Measurements from ENCODE around the gene ANKRD34C. TPM values are rescaled to one million over a fixed set of nuclear protein-coding genes. Genes with fewer than 3 reads are reported as not detected.

Gene ANKRD34C
- polyA plus RNA-seq, 2 of the 4 experiments (the other 2 are of a cell fraction): not detected

- H3K4me2 ChIP-seq: no peak overlapping the region
- WGBS (ENCODE audit: missing lambda C conversion rate): 2% methylated on average over 4 of the region's 4 CpGs
- TF ChIP-seq, protein P1, sequence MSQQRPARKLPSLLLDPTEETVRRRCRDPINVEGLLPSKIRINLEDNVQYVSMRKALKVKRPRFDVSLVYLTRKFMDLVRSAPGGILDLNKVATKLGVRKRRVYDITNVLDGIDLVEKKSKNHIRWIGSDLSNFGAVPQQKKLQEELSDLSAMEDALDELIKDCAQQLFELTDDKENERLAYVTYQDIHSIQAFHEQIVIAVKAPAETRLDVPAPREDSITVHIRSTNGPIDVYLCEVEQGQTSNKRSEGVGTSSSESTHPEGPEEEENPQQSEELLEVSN (IDR thresholded peaks at IDR 0.05; ENCODE audit: borderline replicate concordance, low read depth): no peak
- no peak for TF ChIP-seq EP300 (IDR thresholded peaks at IDR 0.05)
- no peak for TF ChIP-seq HOXA7 (CRISPR knock-in tag; IDR thresholded peaks at IDR 0.05)
- no peak for TF ChIP-seq ELK1 (IDR thresholded peaks at IDR 0.05; ENCODE audit: low read depth, low read length)
- no peaks in the 10 kb centered on the region for H3K9me3 ChIP-seq
- ChIA-PET POLR2A (no interaction called here), CTCF (no interaction called here)
- no peak for FAIRE-seq
- H3K4me3 ChIP-seq: no peak overlapping the region
- ATAC-seq: no peak
- peaks cover 9% of the 10 kb centered on the region for H3K4me1 ChIP-seq
- DNase-seq (ENCODE audit: low read depth in 1 of 2, low spot score in 1 of 2): no peak
- H3K27ac ChIP-seq: no peak overlapping the region
These were observed 24.7 kb downstream of the ANKRD34C start for GRCh38 chr15:79307251-79307650.

GRCh38 chr15:79308874-79309273 lies 26.4 kb downstream of the ANKRD34C start:
- CTCF ChIA-PET: interaction anchor here (0.6 to 3.0 kb wide), 4 partner anchors 12 to 692 kb away, joined by 3 to 11 read pairs (median 4); no protein-coding TSS in a partner anchor
- no peak for DNase-seq (ENCODE audit: low read depth in 1 of 2, low spot score in 1 of 2)
- no peak for ATAC-seq
- WGBS (ENCODE audit: missing lambda C conversion rate): 33% methylated on average over 2 of the region's 2 CpGs
- Histone ChIP-seq H3K9me3 (no peaks in the 10 kb centered on the region), H3K4me2 (no peak overlapping the region), H3K4me1 (peaks cover 16% of the 10 kb centered on the region), H3K4me3 (no peak overlapping the region), H3K27ac (no peak overlapping the region)
- POLR2A ChIA-PET: no interaction called here
- TF ChIP-seq CHD4 (IDR thresholded peaks at IDR 0.05; ENCODE audit: borderline replicate concordance) (no peak), KDM1A (IDR thresholded peaks at IDR 0.05; ENCODE audit: low read depth) (no peak), MAZ (IDR thresholded peaks at IDR 0.05; ENCODE audit: borderline replicate concordance, low read depth, low read length) (no peak), ZC3H11A (IDR thresholded peaks at IDR 0.05) (no peak), HOXA7 (CRISPR knock-in tag; IDR thresholded peaks at IDR 0.05) (no peak), MYC (IDR thresholded peaks at IDR 0.05; ENCODE audit: borderline replicate concordance, low read length) (no peak), JUN (IDR thresholded peaks at IDR 0.05) (no peak), ATOH8 (CRISPR knock-in tag; IDR thresholded peaks at IDR 0.05; ENCODE audit: low read depth) (no peak), KDM5A (IDR thresholded peaks at IDR 0.05) (no peak), SMC3 (IDR thresholded peaks at IDR 0.05) (no peak), MAX (IDR thresholded peaks at IDR 0.05) (no peak), TFCP2L1 (CRISPR knock-in tag; IDR thresholded peaks at IDR 0.05) (no peak), NFE2L2 (conservative IDR thresholded peaks at IDR 0.05; ENCODE audit: low read length) (no peak), EP300 (IDR thresholded peaks at IDR 0.05) (no peak)
- TF ChIP-seq, protein P2, sequence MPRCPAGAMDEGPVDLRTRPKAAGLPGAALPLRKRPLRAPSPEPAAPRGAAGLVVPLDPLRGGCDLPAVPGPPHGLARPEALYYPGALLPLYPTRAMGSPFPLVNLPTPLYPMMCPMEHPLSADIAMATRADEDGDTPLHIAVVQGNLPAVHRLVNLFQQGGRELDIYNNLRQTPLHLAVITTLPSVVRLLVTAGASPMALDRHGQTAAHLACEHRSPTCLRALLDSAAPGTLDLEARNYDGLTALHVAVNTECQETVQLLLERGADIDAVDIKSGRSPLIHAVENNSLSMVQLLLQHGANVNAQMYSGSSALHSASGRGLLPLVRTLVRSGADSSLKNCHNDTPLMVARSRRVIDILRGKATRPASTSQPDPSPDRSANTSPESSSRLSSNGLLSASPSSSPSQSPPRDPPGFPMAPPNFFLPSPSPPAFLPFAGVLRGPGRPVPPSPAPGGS (IDR thresholded peaks at IDR 0.05): no peak
- TF ChIP-seq, protein P3, sequence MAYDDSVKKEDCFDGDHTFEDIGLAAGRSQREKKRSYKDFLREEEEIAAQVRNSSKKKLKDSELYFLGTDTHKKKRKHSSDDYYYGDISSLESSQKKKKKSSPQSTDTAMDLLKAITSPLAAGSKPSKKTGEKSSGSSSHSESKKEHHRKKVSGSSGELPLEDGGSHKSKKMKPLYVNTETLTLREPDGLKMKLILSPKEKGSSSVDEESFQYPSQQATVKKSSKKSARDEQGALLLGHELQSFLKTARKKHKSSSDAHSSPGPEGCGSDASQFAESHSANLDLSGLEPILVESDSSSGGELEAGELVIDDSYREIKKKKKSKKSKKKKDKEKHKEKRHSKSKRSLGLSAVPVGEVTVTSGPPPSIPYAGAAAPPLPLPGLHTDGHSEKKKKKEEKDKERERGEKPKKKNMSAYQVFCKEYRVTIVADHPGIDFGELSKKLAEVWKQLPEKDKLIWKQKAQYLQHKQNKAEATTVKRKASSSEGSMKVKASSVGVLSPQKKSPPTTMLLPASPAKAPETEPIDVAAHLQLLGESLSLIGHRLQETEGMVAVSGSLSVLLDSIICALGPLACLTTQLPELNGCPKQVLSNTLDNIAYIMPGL (CRISPR knock-in tag; IDR thresholded peaks at IDR 0.05; ENCODE audit: borderline replicate concordance): no peak
- no peak for FAIRE-seq
